ENCODE data around the gene BHLHE40. TPM values are rescaled to one million over a fixed set of nuclear protein-coding genes. Genes with fewer than 3 reads are reported as not detected.

The BHLHE40 gene
- polyA plus RNA-seq, 1 donor from 2014 or later, result not detected

DNA sequence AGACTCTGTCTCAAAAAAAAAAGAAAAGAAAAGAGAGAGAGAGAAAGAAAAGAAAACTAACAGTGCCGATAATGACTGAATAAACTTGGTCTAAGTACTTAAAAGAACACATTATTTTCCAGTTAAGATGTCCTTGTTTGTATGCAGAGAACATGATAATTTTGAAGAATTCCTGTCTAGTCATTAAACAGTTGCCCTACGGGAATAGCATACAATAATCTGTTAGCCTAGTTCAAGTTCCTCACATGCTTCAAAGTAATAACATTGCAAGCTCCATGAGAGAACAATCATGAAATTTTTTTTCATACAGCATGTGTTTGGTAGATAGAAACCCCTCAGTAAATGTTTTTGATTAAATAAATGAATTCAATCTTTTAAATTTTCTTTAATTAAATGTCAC lies 23.1 kb upstream of the BHLHE40 start:
- no peaks in the 10 kb centered on the region for H4K20me1 ChIP-seq (ENCODE audit: insufficient read depth)
- no peak overlapping the region for H3K4me2 ChIP-seq (ENCODE audit: low read length)
- no peaks in the 10 kb centered on the region for H3K27me3 ChIP-seq (ENCODE audit: insufficient read depth, low read depth, low read length)
- H3K4me3 ChIP-seq (ENCODE audit: low read length), result no peak overlapping the region
- no peaks in the 10 kb centered on the region for H3K36me3 ChIP-seq (ENCODE audit: insufficient read depth, low read length)
- no peaks in the 10 kb centered on the region for H3F3A ChIP-seq (ENCODE audit: insufficient read depth, low read length, poor library complexity, severe bottlenecking)
- no peak overlapping the region for H3K9ac ChIP-seq (ENCODE audit: low read length)
- H3K9me2 ChIP-seq (ENCODE audit: insufficient read depth, low read length), result no peaks in the 10 kb centered on the region
- no peak for TF ChIP-seq TAF1 (IDR thresholded peaks at IDR 0.05; ENCODE audit: low read depth)
- no peak overlapping the region for H3K27ac ChIP-seq (ENCODE audit: low read length)
- no peaks in the 10 kb centered on the region for H3K79me2 ChIP-seq (replicated peaks; ENCODE audit: insufficient read depth, low read length)
- no peak overlapping the region for H2AFZ ChIP-seq (ENCODE audit: low read depth, low read length)
- H3K9me3 ChIP-seq (ENCODE audit: low read length), result no peaks in the 10 kb centered on the region

DNA sequence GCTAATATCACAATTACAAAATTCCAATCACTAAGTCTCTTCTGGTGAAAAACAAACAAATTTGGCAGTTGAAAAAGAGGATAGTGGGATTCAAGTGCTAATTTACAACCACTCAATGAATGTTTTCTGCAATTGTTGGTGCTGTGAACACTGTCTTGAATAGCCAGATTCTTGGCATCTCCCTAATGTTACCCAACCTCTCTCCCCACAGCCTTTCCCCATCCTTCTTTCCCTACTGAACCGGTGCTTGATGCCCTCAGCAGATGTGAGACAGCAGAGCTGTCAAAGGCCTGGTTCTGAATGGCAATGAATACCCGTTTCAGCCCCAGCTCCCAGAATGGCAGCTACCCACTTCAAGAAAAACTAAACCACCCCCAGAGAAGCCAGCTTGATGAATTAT lies 22.5 kb upstream of the BHLHE40 start:
- H3K79me2 ChIP-seq (replicated peaks; ENCODE audit: insufficient read depth, low read length), result no peaks in the 10 kb centered on the region
- no peak overlapping the region for H2AFZ ChIP-seq (ENCODE audit: low read depth, low read length)
- H3F3A ChIP-seq (ENCODE audit: insufficient read depth, low read length, poor library complexity, severe bottlenecking), result no peaks in the 10 kb centered on the region
- no peak overlapping the region for H3K9ac ChIP-seq (ENCODE audit: low read length)
- no peaks in the 10 kb centered on the region for H3K9me3 ChIP-seq (ENCODE audit: low read length)
- H3K27me3 ChIP-seq (ENCODE audit: insufficient read depth, low read depth, low read length), result no peaks in the 10 kb centered on the region
- no peak overlapping the region for H3K27ac ChIP-seq (ENCODE audit: low read length)
- no peaks in the 10 kb centered on the region for H3K36me3 ChIP-seq (ENCODE audit: insufficient read depth, low read length)
- no peak overlapping the region for H3K4me2 ChIP-seq (ENCODE audit: low read length)
- no peaks in the 10 kb centered on the region for H3K9me2 ChIP-seq (ENCODE audit: insufficient read depth, low read length)
- no peaks in the 10 kb centered on the region for H4K20me1 ChIP-seq (ENCODE audit: insufficient read depth)
- TF ChIP-seq EP300 (conservative IDR thresholded peaks at IDR 0.05; ENCODE audit: poor library complexity, severe bottlenecking), result no peak
- TF ChIP-seq, protein P1, sequence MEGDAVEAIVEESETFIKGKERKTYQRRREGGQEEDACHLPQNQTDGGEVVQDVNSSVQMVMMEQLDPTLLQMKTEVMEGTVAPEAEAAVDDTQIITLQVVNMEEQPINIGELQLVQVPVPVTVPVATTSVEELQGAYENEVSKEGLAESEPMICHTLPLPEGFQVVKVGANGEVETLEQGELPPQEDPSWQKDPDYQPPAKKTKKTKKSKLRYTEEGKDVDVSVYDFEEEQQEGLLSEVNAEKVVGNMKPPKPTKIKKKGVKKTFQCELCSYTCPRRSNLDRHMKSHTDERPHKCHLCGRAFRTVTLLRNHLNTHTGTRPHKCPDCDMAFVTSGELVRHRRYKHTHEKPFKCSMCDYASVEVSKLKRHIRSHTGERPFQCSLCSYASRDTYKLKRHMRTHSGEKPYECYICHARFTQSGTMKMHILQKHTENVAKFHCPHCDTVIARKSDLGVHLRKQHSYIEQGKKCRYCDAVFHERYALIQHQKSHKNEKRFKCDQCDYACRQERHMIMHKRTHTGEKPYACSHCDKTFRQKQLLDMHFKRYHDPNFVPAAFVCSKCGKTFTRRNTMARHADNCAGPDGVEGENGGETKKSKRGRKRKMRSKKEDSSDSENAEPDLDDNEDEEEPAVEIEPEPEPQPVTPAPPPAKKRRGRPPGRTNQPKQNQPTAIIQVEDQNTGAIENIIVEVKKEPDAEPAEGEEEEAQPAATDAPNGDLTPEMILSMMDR (IDR thresholded peaks at IDR 0.05; ENCODE audit: poor library complexity, severe bottlenecking), result no peak
- TF ChIP-seq POLR2AphosphoS5 (IDR thresholded peaks at IDR 0.05), result no peak
- no peak for TF ChIP-seq RAD21 (conservative IDR thresholded peaks at IDR 0.05)
- no peak for TF ChIP-seq MXI1 (conservative IDR thresholded peaks at IDR 0.05; ENCODE audit: poor library complexity, severe bottlenecking)
- no peak for TF ChIP-seq EZH2 (IDR thresholded peaks at IDR 0.05; ENCODE audit: borderline replicate concordance, insufficient read depth, low read length, poor library complexity, severe bottlenecking)
- TF ChIP-seq TAF1 (IDR thresholded peaks at IDR 0.05; ENCODE audit: low read depth), result no peak
- TF ChIP-seq, protein P2, sequence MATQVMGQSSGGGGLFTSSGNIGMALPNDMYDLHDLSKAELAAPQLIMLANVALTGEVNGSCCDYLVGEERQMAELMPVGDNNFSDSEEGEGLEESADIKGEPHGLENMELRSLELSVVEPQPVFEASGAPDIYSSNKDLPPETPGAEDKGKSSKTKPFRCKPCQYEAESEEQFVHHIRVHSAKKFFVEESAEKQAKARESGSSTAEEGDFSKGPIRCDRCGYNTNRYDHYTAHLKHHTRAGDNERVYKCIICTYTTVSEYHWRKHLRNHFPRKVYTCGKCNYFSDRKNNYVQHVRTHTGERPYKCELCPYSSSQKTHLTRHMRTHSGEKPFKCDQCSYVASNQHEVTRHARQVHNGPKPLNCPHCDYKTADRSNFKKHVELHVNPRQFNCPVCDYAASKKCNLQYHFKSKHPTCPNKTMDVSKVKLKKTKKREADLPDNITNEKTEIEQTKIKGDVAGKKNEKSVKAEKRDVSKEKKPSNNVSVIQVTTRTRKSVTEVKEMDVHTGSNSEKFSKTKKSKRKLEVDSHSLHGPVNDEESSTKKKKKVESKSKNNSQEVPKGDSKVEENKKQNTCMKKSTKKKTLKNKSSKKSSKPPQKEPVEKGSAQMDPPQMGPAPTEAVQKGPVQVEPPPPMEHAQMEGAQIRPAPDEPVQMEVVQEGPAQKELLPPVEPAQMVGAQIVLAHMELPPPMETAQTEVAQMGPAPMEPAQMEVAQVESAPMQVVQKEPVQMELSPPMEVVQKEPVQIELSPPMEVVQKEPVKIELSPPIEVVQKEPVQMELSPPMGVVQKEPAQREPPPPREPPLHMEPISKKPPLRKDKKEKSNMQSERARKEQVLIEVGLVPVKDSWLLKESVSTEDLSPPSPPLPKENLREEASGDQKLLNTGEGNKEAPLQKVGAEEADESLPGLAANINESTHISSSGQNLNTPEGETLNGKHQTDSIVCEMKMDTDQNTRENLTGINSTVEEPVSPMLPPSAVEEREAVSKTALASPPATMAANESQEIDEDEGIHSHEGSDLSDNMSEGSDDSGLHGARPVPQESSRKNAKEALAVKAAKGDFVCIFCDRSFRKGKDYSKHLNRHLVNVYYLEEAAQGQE (IDR thresholded peaks at IDR 0.05; ENCODE audit: borderline replicate concordance), result no peak
- TF ChIP-seq SMC3 (conservative IDR thresholded peaks at IDR 0.05; ENCODE audit: poor library complexity), result no peak
- no peak overlapping the region for H3K4me3 ChIP-seq (ENCODE audit: low read length)

DNA sequence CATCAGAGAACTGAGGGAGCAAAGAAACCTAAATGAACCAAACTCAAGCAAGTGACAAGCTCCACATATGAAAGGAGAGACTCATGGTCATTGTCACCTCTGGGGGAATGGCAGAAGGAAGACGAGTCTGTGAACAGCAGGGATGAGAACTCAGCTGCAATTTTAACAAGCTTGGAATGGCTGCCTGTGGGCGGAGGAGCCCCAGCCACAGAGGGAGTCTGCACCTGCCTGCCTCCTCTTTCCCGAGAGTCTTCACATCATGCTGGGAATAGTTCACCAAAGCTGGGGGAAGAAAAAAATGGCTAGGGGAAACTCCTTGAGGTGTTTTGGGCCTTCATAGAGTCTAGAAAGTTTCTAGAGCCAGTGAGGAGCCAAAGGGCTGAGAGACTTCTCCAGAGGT lies 21.3 kb upstream of the BHLHE40 start:
- H3K4me3 ChIP-seq (ENCODE audit: low read length), result no peak overlapping the region
- no peak overlapping the region for H3K9ac ChIP-seq (ENCODE audit: low read length)
- H3K9me3 ChIP-seq (ENCODE audit: low read length), result no peaks in the 10 kb centered on the region
- H4K20me1 ChIP-seq (ENCODE audit: insufficient read depth), result no peaks in the 10 kb centered on the region
- H2AFZ ChIP-seq (ENCODE audit: low read depth, low read length), result no peak overlapping the region
- no peaks in the 10 kb centered on the region for H3K36me3 ChIP-seq (ENCODE audit: insufficient read depth, low read length)
- H3K9me2 ChIP-seq (ENCODE audit: insufficient read depth, low read length), result no peaks in the 10 kb centered on the region
- no peaks in the 10 kb centered on the region for H3K27me3 ChIP-seq (ENCODE audit: insufficient read depth, low read depth, low read length)
- H3K79me2 ChIP-seq (replicated peaks; ENCODE audit: insufficient read depth, low read length), result no peaks in the 10 kb centered on the region
- TF ChIP-seq SMC3 (conservative IDR thresholded peaks at IDR 0.05; ENCODE audit: poor library complexity) (no peak), EP300 (conservative IDR thresholded peaks at IDR 0.05; ENCODE audit: poor library complexity, severe bottlenecking) (no peak), MXI1 (conservative IDR thresholded peaks at IDR 0.05; ENCODE audit: poor library complexity, severe bottlenecking) (no peak), TAF1 (IDR thresholded peaks at IDR 0.05; ENCODE audit: low read depth) (no peak), RAD21 (conservative IDR thresholded peaks at IDR 0.05) (no peak)
- TF ChIP-seq, protein P2 (IDR thresholded peaks at IDR 0.05; ENCODE audit: borderline replicate concordance), result no peak
- TF ChIP-seq, protein P1 (IDR thresholded peaks at IDR 0.05; ENCODE audit: poor library complexity, severe bottlenecking), result no peak
- H3K27ac ChIP-seq (ENCODE audit: low read length), result no peak overlapping the region
- H3F3A ChIP-seq (ENCODE audit: insufficient read depth, low read length, poor library complexity, severe bottlenecking), result no peaks in the 10 kb centered on the region
- H3K4me2 ChIP-seq (ENCODE audit: low read length), result no peak overlapping the region

Data from neural cell (in vitro differentiated cells).